ENCODE measurements around the gene KANSL2.
"Not testable (repeated sequence)": the region's sequence is repeated elsewhere in the genome, so short reads cannot be mapped to it uniquely, and the experiment has no call there.

Gene KANSL2

GRCh38 chr12:48681710-48682532 lies at the start of gene KANSL2:
Gene KANSL2 (minus strand): TSS chr12:48682238. CDS start chr12:48681632, 606 bp downstream.
- DNase-seq (ENCODE audit: low spot score): peak; percentile 99

- DNase-seq (ENCODE audit: low spot score): no peak
Observed at GRCh38 chr12:48728807-48729206, 46.8 kb upstream of the KANSL2 start.

- DNase-seq (ENCODE audit: low spot score): not testable (repeated sequence)
Observed at GRCh38 chr12:48720737-48721136, 38.7 kb upstream of the KANSL2 start.

- not testable (repeated sequence) for DNase-seq (ENCODE audit: low spot score)
Observed at GRCh38 chr12:48720171-48720570, 38.1 kb upstream of the KANSL2 start.

- not testable (repeated sequence) for DNase-seq (ENCODE audit: low spot score)
Observed at GRCh38 chr12:48719002-48719401, 37.0 kb upstream of the KANSL2 start.

GRCh38 chr12:48717252-48717695 lies 35.2 kb upstream of the KANSL2 start:
- DNase-seq (ENCODE audit: low spot score): no peak

- DNase-seq (ENCODE audit: low spot score): peak; percentile 100
Observed at GRCh38 chr12:48716493-48717251, 34.6 kb upstream of the KANSL2 start, which contains the start of gene CCNT1. Gene CCNT1 (minus strand): TSS chr12:48716707. CDS start chr12:48716675, 32 bp downstream.

- DNase-seq (ENCODE audit: low spot score): no peak
Observed at GRCh38 chr12:48716168-48716492, 34.1 kb upstream of the KANSL2 start.

- DNase-seq (ENCODE audit: low spot score): no peak
Observed at GRCh38 chr12:48712209-48712608, 30.2 kb upstream of the KANSL2 start.

- DNase-seq (ENCODE audit: low spot score): not testable (repeated sequence)
Observed at GRCh38 chr12:48698822-48699221, 16.8 kb upstream of the KANSL2 start.

- no peak for DNase-seq (ENCODE audit: low spot score)
Observed at GRCh38 chr12:48696626-48697025, 14.6 kb upstream of the KANSL2 start.

GRCh38 chr12:48695859-48696258 lies 13.8 kb upstream of the KANSL2 start:
- no peak for DNase-seq (ENCODE audit: low spot score)

GRCh38 chr12:48694038-48694437 lies 12.0 kb upstream of the KANSL2 start:
- no peak for DNase-seq (ENCODE audit: low spot score)

- DNase-seq (ENCODE audit: low spot score): no peak
Observed at GRCh38 chr12:48693572-48693971, 11.5 kb upstream of the KANSL2 start.

- no peak for DNase-seq (ENCODE audit: low spot score)
Observed at GRCh38 chr12:48691826-48692487, 9.9 kb upstream of the KANSL2 start.

- DNase-seq (ENCODE audit: low spot score): no peak
Observed at GRCh38 chr12:48690990-48691389, 9.0 kb upstream of the KANSL2 start.

GRCh38 chr12:48690436-48690835 lies 8.4 kb upstream of the KANSL2 start:
- DNase-seq (ENCODE audit: low spot score): no peak

- DNase-seq (ENCODE audit: low spot score): no peak
Observed at GRCh38 chr12:48688836-48689235, 6.8 kb upstream of the KANSL2 start.

GRCh38 chr12:48687592-48687991 lies 5.6 kb upstream of the KANSL2 start:
- no peak for DNase-seq (ENCODE audit: low spot score)

GRCh38 chr12:48686615-48687334 lies 4.7 kb upstream of the KANSL2 start:
- DNase-seq (ENCODE audit: low spot score): no peak

- DNase-seq (ENCODE audit: low spot score): no peak
Observed at GRCh38 chr12:48686037-48686595, 4.1 kb upstream of the KANSL2 start.

- no peak for DNase-seq (ENCODE audit: low spot score)
Observed at GRCh38 chr12:48683534-48683933, 1.5 kb upstream of the KANSL2 start.
